ENCODE data around the gene HAGH.
"Not testable (repeated sequence)": the region's sequence is repeated elsewhere in the genome, so short reads cannot be mapped to it uniquely, and the experiment has no call there.

The HAGH gene
- total RNA-seq: 16.1 to 61.1 (median 30.1) reads per million in 9 experiments

- H3K27ac Mint-ChIP-seq: peak within 1 kb of the TSS; percentile 88 to 92
- H3K36me3 Mint-ChIP-seq (ENCODE audit: insufficient read depth): peaks cover 22% of the 10 kb centered on the region
- H3K27me3 Mint-ChIP-seq: no peaks in the 10 kb centered on the region
- H3K9me3 Mint-ChIP-seq: no peaks in the 10 kb centered on the region
- peaks cover 19 to 30% of the 10 kb centered on the region in 2 donors for H3K4me1 Mint-ChIP-seq (ENCODE audit: low read depth in 2 of 2)
- DNase-seq: peak; percentile 87 to 93 (median 90)
- peak within 1 kb of the TSS; percentile 86 to 89 for H3K4me3 Mint-ChIP-seq
- peak; percentile 81 for ATAC-seq (replicated peaks)
Observed at GRCh38 chr16:1826691-1827573, at the start of gene HAGH, which contains the start of gene FAHD1. Gene HAGH, minus strand, starts transcription at chr16:1826825. Its CDS starts 38 bp downstream, at chr16:1826787. Gene FAHD1, plus strand, starts transcription at chr16:1827206. Its CDS starts 33 bp downstream, at chr16:1827239.

GRCh38 chr16:1876066-1876465, 49.4 kb upstream of the HAGH start:
- not testable (repeated sequence) for H3K4me1 Mint-ChIP-seq (ENCODE audit: low read depth in 2 of 2); H3K4me3 Mint-ChIP-seq; H3K9me3 Mint-ChIP-seq; DNase-seq; H3K27ac Mint-ChIP-seq; H3K36me3 Mint-ChIP-seq (ENCODE audit: insufficient read depth); ATAC-seq (replicated peaks)
- H3K27me3 Mint-ChIP-seq: peaks cover 30 to 52% of the 10 kb centered on the region in 2 donors

GRCh38 chr16:1874854-1875253, 48.2 kb upstream of the HAGH start:
- Mint-ChIP-seq H3K27me3 (peaks cover 30 to 52% of the 10 kb centered on the region in 2 donors), H3K36me3 (ENCODE audit: insufficient read depth) (peaks cover 3% of the 10 kb centered on the region), H3K27ac (no peak overlapping the region), H3K4me1 (ENCODE audit: low read depth in 2 of 2) (peaks cover 6% of the 10 kb centered on the region in 2 donors), H3K9me3 (no peaks in the 10 kb centered on the region), H3K4me3 (no peak overlapping the region)
- DNase-seq (no peak), ATAC-seq (replicated peaks) (no peak)

GRCh38 chr16:1871974-1872635, 45.5 kb upstream of the HAGH start, which contains the start of gene MEIOB:
Gene MEIOB, minus strand, starts transcription at chr16:1872164. Its CDS starts 3,989 bp downstream, at chr16:1868175.
- Mint-ChIP-seq H3K27ac (peak within 1 kb of the TSS in 1 of 2 donors; percentile 14), H3K36me3 (ENCODE audit: insufficient read depth) (no peaks in the 10 kb centered on the region), H3K4me3 (peak within 1 kb of the TSS; percentile 67), H3K27me3 (peaks cover 16 to 37% of the 10 kb centered on the region in 2 donors), H3K4me1 (ENCODE audit: low read depth in 2 of 2) (peaks cover 5 to 6% of the 10 kb centered on the region in 2 donors), H3K9me3 (no peaks in the 10 kb centered on the region)
- DNase-seq (peak in 2 of 3 experiments; percentile 6 to 10), ATAC-seq (replicated peaks) (no peak)

- Mint-ChIP-seq H3K36me3 (ENCODE audit: insufficient read depth) (no peaks in the 10 kb centered on the region), H3K4me1 (ENCODE audit: low read depth in 2 of 2) (peaks cover 3 to 6% of the 10 kb centered on the region in 2 donors), H3K9me3 (no peaks in the 10 kb centered on the region), H3K4me3 (no peak overlapping the region), H3K27me3 (peaks cover 12 to 26% of the 10 kb centered on the region in 2 donors), H3K27ac (peak overlapping the region in 1 of 2 donors; percentile 14)
- no peak for ATAC-seq (replicated peaks)
- DNase-seq: no peak
Observed at GRCh38 chr16:1870365-1871082, 43.9 kb upstream of the HAGH start.

- ATAC-seq (replicated peaks): no peak
- Mint-ChIP-seq H3K4me1 (ENCODE audit: low read depth in 2 of 2) (no peaks in the 10 kb centered on the region), H3K27me3 (peaks cover 6 to 18% of the 10 kb centered on the region in 2 donors), H3K27ac (no peak overlapping the region), H3K9me3 (no peaks in the 10 kb centered on the region), H3K4me3 (no peak overlapping the region), H3K36me3 (ENCODE audit: insufficient read depth) (no peaks in the 10 kb centered on the region)
- no peak for DNase-seq
Observed at GRCh38 chr16:1865902-1866690, 39.5 kb upstream of the HAGH start.

GRCh38 chr16:1863681-1864460, 37.2 kb upstream of the HAGH start:
- peaks cover 26 to 40% of the 10 kb centered on the region in 2 donors for H3K27me3 Mint-ChIP-seq
- H3K36me3 Mint-ChIP-seq (ENCODE audit: insufficient read depth): no peaks in the 10 kb centered on the region
- no peaks in the 10 kb centered on the region for H3K4me1 Mint-ChIP-seq (ENCODE audit: low read depth in 2 of 2)
- ATAC-seq (replicated peaks): no peak
- no peak overlapping the region for H3K27ac Mint-ChIP-seq
- no peak overlapping the region for H3K4me3 Mint-ChIP-seq
- no peaks in the 10 kb centered on the region for H3K9me3 Mint-ChIP-seq
- no peak for DNase-seq

GRCh38 chr16:1862394-1862793, 35.8 kb upstream of the HAGH start:
- no peaks in the 10 kb centered on the region for H3K4me1 Mint-ChIP-seq (ENCODE audit: low read depth in 2 of 2)
- no peak for DNase-seq
- no peak for ATAC-seq (replicated peaks)
- H3K27ac Mint-ChIP-seq: no peak overlapping the region
- H3K27me3 Mint-ChIP-seq: peaks cover 37 to 55% of the 10 kb centered on the region in 2 donors
- no peak overlapping the region for H3K4me3 Mint-ChIP-seq
- no peaks in the 10 kb centered on the region for H3K9me3 Mint-ChIP-seq
- no peaks in the 10 kb centered on the region for H3K36me3 Mint-ChIP-seq (ENCODE audit: insufficient read depth)

- no peaks in the 10 kb centered on the region for H3K4me1 Mint-ChIP-seq (ENCODE audit: low read depth in 2 of 2)
- H3K27ac Mint-ChIP-seq: no peak overlapping the region
- H3K36me3 Mint-ChIP-seq (ENCODE audit: insufficient read depth): no peaks in the 10 kb centered on the region
- H3K4me3 Mint-ChIP-seq: no peak overlapping the region
- ATAC-seq (replicated peaks) (no peak), DNase-seq (no peak)
- no peaks in the 10 kb centered on the region for H3K9me3 Mint-ChIP-seq
- H3K27me3 Mint-ChIP-seq: peaks cover 43 to 62% of the 10 kb centered on the region in 2 donors
Observed at GRCh38 chr16:1861730-1862129, 35.1 kb upstream of the HAGH start.

GRCh38 chr16:1859650-1860049, 33.0 kb upstream of the HAGH start:
- Mint-ChIP-seq H3K9me3 (no peaks in the 10 kb centered on the region), H3K27me3 (peaks cover 43 to 61% of the 10 kb centered on the region in 2 donors), H3K4me1 (ENCODE audit: low read depth in 2 of 2) (peaks cover 0 to 8% of the 10 kb centered on the region in 2 donors), H3K27ac (no peak overlapping the region), H3K4me3 (no peak overlapping the region), H3K36me3 (ENCODE audit: insufficient read depth) (no peaks in the 10 kb centered on the region)
- no peak for ATAC-seq (replicated peaks)
- no peak for DNase-seq

GRCh38 chr16:1858189-1858865, 31.7 kb upstream of the HAGH start:
- no peaks in the 10 kb centered on the region for H3K36me3 Mint-ChIP-seq (ENCODE audit: insufficient read depth)
- H3K4me3 Mint-ChIP-seq: no peak overlapping the region
- H3K9me3 Mint-ChIP-seq: no peaks in the 10 kb centered on the region
- H3K4me1 Mint-ChIP-seq (ENCODE audit: low read depth in 2 of 2): peaks cover 0 to 8% of the 10 kb centered on the region in 2 donors
- peaks cover 38 to 73% of the 10 kb centered on the region in 2 donors for H3K27me3 Mint-ChIP-seq
- no peak overlapping the region for H3K27ac Mint-ChIP-seq
- ATAC-seq (replicated peaks) (no peak), DNase-seq (no peak)

All from effector memory CD8-positive, alpha-beta T cell (primary cell).